NB4 (cell line): ENCODE measurements around the gene MACO1.

Experiments used
- CTCF ChIP-seq: IDR thresholded peaks from one replicate; pipeline ENCODE4 v1.5.1; 2012; ENCODE audit warnings: low read depth, low read length
- MAX ChIP-seq: IDR thresholded peaks from 2 replicates; pipeline ENCODE4 v1.6.1; 2011; ENCODE audit warnings: low read depth, low read length
- MYC ChIP-seq: IDR thresholded peaks from 2 replicates; pipeline ENCODE4 v1.6.1; 2011; ENCODE audit warnings: low read depth, low read length
- POLR2A ChIP-seq: IDR thresholded peaks from 2 replicates; pipeline ENCODE4 v1.6.1; 2011; ENCODE audit warnings: mild to moderate bottlenecking; ENCODE audit not compliant: insufficient read length; ENCODE audit errors: extremely low read depth

GRCh38 chr1:25445993-25446538 is 15.4 kb downstream of the MACO1 start:
- TF ChIP-seq CTCF (no peak), POLR2A (no peak), MAX (no peak), MYC (no peak)
